Testis (tissue), 3 donors: ENCODE data around the gene B3GALT6. TPM values are rescaled to one million over a fixed set of nuclear protein-coding genes. Genes with fewer than 3 reads are reported as not detected.

Experiments used
- DNase-seq: peaks from one replicate; pipeline ENCODE4 v3.0.0-alpha.2; 2019
- H3K27ac ChIP-seq, 2 donors: fragments of 200-600 bp; sonication (generic); one replicate each; pipeline ENCODE4 v1.5.1; 2019
- H3K27me3 ChIP-seq: fragments of 200-600 bp; sonication (generic); one replicate; pipeline ENCODE4 v1.5.1; 2019
- H3K36me3 ChIP-seq: fragments of 200-600 bp; sonication (generic); one replicate; pipeline ENCODE4 v1.5.1; 2017; ENCODE audit warnings: low read depth; ENCODE audit errors: missing control alignments
- H3K4me1 ChIP-seq: fragments of 200-600 bp; sonication (generic); one replicate; pipeline ENCODE4 v1.5.1; 2019
- H3K4me3 ChIP-seq, 2 donors: fragments of 200-600 bp; sonication (generic); one replicate each; pipeline ENCODE4 v1.5.1; 2017 to 2019
- H3K9me3 ChIP-seq: fragments of 200-600 bp; sonication (generic); one replicate; pipeline ENCODE4 v1.5.1; 2017
- CTCF ChIP-seq, 3 experiments: fragments of 450-650 bp in 2 of 3; fragments of 200-600 bp in 1 of 3; sonication (generic) in 1 of 3; IDR thresholded peaks; one replicate each; pipeline ENCODE4 v1.5.1; 2016 to 2019; ENCODE audit warnings: antibody characterized with exemption in 3 of 3, mild to moderate bottlenecking in 2 of 3, moderate library complexity in 1 of 3
- POLR2A ChIP-seq: fragments of 450-650 bp; IDR thresholded peaks from one replicate; pipeline ENCODE4 v1.6.1; 2017; ENCODE audit warnings: antibody characterized with exemption, mild to moderate bottlenecking, moderate library complexity
- WGBS, 2 donors: methylation state at CpG; one replicate each; pipeline ENCODE4 v1.1.5; 2018; 5-methylcytosine and 5-hydroxymethylcytosine counted together
- intact Hi-C: fragments of 100-400 bp; cut with DNase I; formaldehyde crosslinking; loops from one replicate; pipeline ENCODE4 v1.15.1; 2023; ENCODE audit warnings: low total_unique reads
- polyA plus RNA-seq: library from polyadenylated mRNA; stranded (reverse); fragments of 350-450 nt; fragmentation: Illumina TruSeq; extraction: RNeasy Lipid Tissue Mini Kit (QIAGEN cat#74804); gene quantifications from one replicate; pipeline ENCODE4 v1.2.3, GENCODE V29; 2014; ENCODE audit warnings: low read depth, low replicate concordance; ENCODE audit not compliant: insufficient read depth
- total RNA-seq, 2 donors: library from RNA; depleted of rRNA; stranded (reverse); fragments of >200 nt; gene quantifications; one replicate each; pipeline ENCODE4 v1.2.3, GENCODE V29; 2016

Gene B3GALT6
- total and polyA plus RNA-seq, 3 donors from 2014 or later: 8.5 to 37.3 (median 26.1) TPM

- Histone ChIP-seq H3K4me3 (no peak overlapping the region), H3K9me3 (no peaks in the 10 kb centered on the region), H3K27me3 (no peaks in the 10 kb centered on the region), H3K27ac (peak overlapping the region in 1 of 2 donors; percentile 21), H3K36me3 (no peaks in the 10 kb centered on the region), H3K4me1 (peaks cover 11% of the 10 kb centered on the region)
- intact Hi-C loops: no loop called here
- DNase-seq: peak; percentile 88
- WGBS, 2 donors: 35 to 44% methylated on average over 8 to 22 of the region's 26 CpGs
- TF ChIP-seq POLR2A: no peak
- TF ChIP-seq CTCF (IDR thresholded peaks at IDR 0.05): no peak
These were observed 49.7 kb downstream of the B3GALT6 start for GRCh38 chr1:1281533-1282321.

- no peak for DNase-seq
- intact Hi-C loops: no loop called here
- Histone ChIP-seq H3K9me3 (no peaks in the 10 kb centered on the region), H3K4me3 (no peak overlapping the region), H3K27me3 (no peaks in the 10 kb centered on the region), H3K4me1 (peaks cover 11% of the 10 kb centered on the region), H3K36me3 (no peaks in the 10 kb centered on the region), H3K27ac (no peak overlapping the region)
- 88 to 91% methylated on average over 12 to 14 of the region's 14 CpGs for WGBS, 2 donors
- TF ChIP-seq CTCF (IDR thresholded peaks at IDR 0.05): no peak
- no peak for TF ChIP-seq POLR2A
These were observed 51.0 kb downstream of the B3GALT6 start for GRCh38 chr1:1282998-1283397.

- Histone ChIP-seq H3K27me3 (no peaks in the 10 kb centered on the region), H3K4me1 (peaks cover 11% of the 10 kb centered on the region), H3K9me3 (no peaks in the 10 kb centered on the region), H3K4me3 (no peak overlapping the region), H3K27ac (no peak overlapping the region), H3K36me3 (no peaks in the 10 kb centered on the region)
- no peak for DNase-seq
- WGBS, 2 donors: 37% methylated on average over 4 of the region's 9 CpGs; no CpG with 5 or more reads in 1 of the 2 donors
- intact Hi-C loops: no loop called here
- TF ChIP-seq POLR2A (no peak), CTCF (IDR thresholded peaks at IDR 0.05) (no peak)
These were observed 51.8 kb downstream of the B3GALT6 start for GRCh38 chr1:1283821-1284220.

Other genes with a start within 250 kb of the B3GALT6 start
- 10 to 100 TPM; 26.4 to 27.5 TPM for gene HES4, start 232.1 kb upstream of the B3GALT6 start, total RNA-seq
- gene HES4, start 232.1 kb upstream of the B3GALT6 start, polyA plus RNA-seq: 2.3 TPM
- gene ISG15, start 218.7 kb upstream of the B3GALT6 start, total RNA-seq: 10 to 100 TPM; 22.8 to 24.0 TPM
- gene ISG15, start 218.7 kb upstream of the B3GALT6 start, polyA plus RNA-seq: 16.6 TPM
- gene AGRN, start 212.1 kb upstream of the B3GALT6 start, total RNA-seq: 100 to 1,000 TPM in 1 of 2 donors, 10 to 100 TPM in 1; 99.4 to 108 TPM
- gene AGRN, start 212.1 kb upstream of the B3GALT6 start, polyA plus RNA-seq: 48.9 TPM
- gene RNF223, start 157.9 kb upstream of the B3GALT6 start, total RNA-seq: under 1 TPM; 0.19 to 0.31 TPM
- gene RNF223, start 157.9 kb upstream of the B3GALT6 start, polyA plus RNA-seq: not detected
- gene C1orf159, start 116.1 kb upstream of the B3GALT6 start, total RNA-seq: 10 to 100 TPM; 50.7 to 68.3 TPM
- 40.7 TPM for gene C1orf159, start 116.1 kb upstream of the B3GALT6 start, polyA plus RNA-seq
- gene TTLL10, start 58.4 kb upstream of the B3GALT6 start, total RNA-seq: 10 to 100 TPM; 20.4 to 58.0 TPM
- gene TTLL10, start 58.4 kb upstream of the B3GALT6 start, polyA plus RNA-seq: 44.9 TPM
- gene TNFRSF18, start 25.6 kb upstream of the B3GALT6 start, total RNA-seq: not detected
- gene TNFRSF18, start 25.6 kb upstream of the B3GALT6 start, polyA plus RNA-seq: 0.67 TPM
- 1 to 10 TPM in 1 of 2 donors, under 1 TPM in 1; 0.87 to 1.4 TPM for gene TNFRSF4, start 18.1 kb upstream of the B3GALT6 start, total RNA-seq
- 0.80 TPM for gene TNFRSF4, start 18.1 kb upstream of the B3GALT6 start, polyA plus RNA-seq
- gene SDF4, start 236 bp upstream of the B3GALT6 start, total RNA-seq: 100 to 1,000 TPM; 146 to 158 TPM
- 167 TPM for gene SDF4, start 236 bp upstream of the B3GALT6 start, polyA plus RNA-seq
- 1 to 10 TPM; 4.7 to 7.7 TPM for gene C1QTNF12, start 14.5 kb downstream of the B3GALT6 start, total RNA-seq
- gene C1QTNF12, start 14.5 kb downstream of the B3GALT6 start, polyA plus RNA-seq: 2.7 TPM
- 100 to 1,000 TPM; 133 to 139 TPM for gene UBE2J2, start 41.6 kb downstream of the B3GALT6 start, total RNA-seq
- 203 TPM for gene UBE2J2, start 41.6 kb downstream of the B3GALT6 start, polyA plus RNA-seq
- 10 to 100 TPM; 49.9 to 58.7 TPM for gene SCNN1D, start 48.2 kb downstream of the B3GALT6 start, total RNA-seq
- gene SCNN1D, start 48.2 kb downstream of the B3GALT6 start, polyA plus RNA-seq: 21.0 TPM
- 10 to 100 TPM; 53.0 to 62.7 TPM for gene ACAP3, start 75.7 kb downstream of the B3GALT6 start, total RNA-seq
- 16.8 TPM for gene ACAP3, start 75.7 kb downstream of the B3GALT6 start, polyA plus RNA-seq
- gene PUSL1, start 76.4 kb downstream of the B3GALT6 start, total RNA-seq: 10 to 100 TPM; 35.4 to 39.0 TPM
- 12.4 TPM for gene PUSL1, start 76.4 kb downstream of the B3GALT6 start, polyA plus RNA-seq
- 100 to 1,000 TPM; 220 to 232 TPM for gene INTS11, start 92.4 kb downstream of the B3GALT6 start, total RNA-seq
- gene INTS11, start 92.4 kb downstream of the B3GALT6 start, polyA plus RNA-seq: 213 TPM
- gene CPTP, start 92.6 kb downstream of the B3GALT6 start, total RNA-seq: 10 to 100 TPM; 64.4 to 82.3 TPM
- 129 TPM for gene CPTP, start 92.6 kb downstream of the B3GALT6 start, polyA plus RNA-seq
- 1 to 10 TPM; 1.5 TPM for gene TAS1R3, start 99.0 kb downstream of the B3GALT6 start, total RNA-seq
- 0.66 TPM for gene TAS1R3, start 99.0 kb downstream of the B3GALT6 start, polyA plus RNA-seq
- 100 to 1,000 TPM; 169 to 183 TPM for gene DVL1, start 117.2 kb downstream of the B3GALT6 start, total RNA-seq
- gene DVL1, start 117.2 kb downstream of the B3GALT6 start, polyA plus RNA-seq: 65.8 TPM
- gene MXRA8, start 126.3 kb downstream of the B3GALT6 start, total RNA-seq: 100 to 1,000 TPM in 1 of 2 donors, 10 to 100 TPM in 1; 60.2 to 102 TPM
- gene MXRA8, start 126.3 kb downstream of the B3GALT6 start, polyA plus RNA-seq: 63.3 TPM
- 100 to 1,000 TPM; 224 to 328 TPM for gene AURKAIP1, start 143.0 kb downstream of the B3GALT6 start, total RNA-seq
- gene AURKAIP1, start 143.0 kb downstream of the B3GALT6 start, polyA plus RNA-seq: 313 TPM
- 100 to 1,000 TPM; 204 to 209 TPM for gene CCNL2, start 167.1 kb downstream of the B3GALT6 start, total RNA-seq
- 90.9 TPM for gene CCNL2, start 167.1 kb downstream of the B3GALT6 start, polyA plus RNA-seq
- 100 to 1,000 TPM; 104 to 123 TPM for gene MRPL20, start 175.1 kb downstream of the B3GALT6 start, total RNA-seq
- gene MRPL20, start 175.1 kb downstream of the B3GALT6 start, polyA plus RNA-seq: 110 TPM
- gene ANKRD65, start 189.0 kb downstream of the B3GALT6 start, total RNA-seq: 10 to 100 TPM; 10.4 to 14.7 TPM
- 10.0 TPM for gene ANKRD65, start 189.0 kb downstream of the B3GALT6 start, polyA plus RNA-seq
- gene VWA1, start 203.5 kb downstream of the B3GALT6 start, total RNA-seq: 10 to 100 TPM; 64.0 to 90.6 TPM
- gene VWA1, start 203.5 kb downstream of the B3GALT6 start, polyA plus RNA-seq: 46.6 TPM
- gene ATAD3C, start 217.5 kb downstream of the B3GALT6 start, total RNA-seq: 1 to 10 TPM; 1.3 to 3.0 TPM
- 1.5 TPM for gene ATAD3C, start 217.5 kb downstream of the B3GALT6 start, polyA plus RNA-seq
- gene ATAD3B, start 239.5 kb downstream of the B3GALT6 start, total RNA-seq: 10 to 100 TPM; 46.3 to 55.6 TPM
- 19.1 TPM for gene ATAD3B, start 239.5 kb downstream of the B3GALT6 start, polyA plus RNA-seq